GM12874 (cell line): ENCODE results near the gene LRRC14B.

Source experiments
- CTCF ChIP-seq: IDR thresholded peaks from 2 replicates; pipeline ENCODE4 v1.5.1; 2011; ENCODE audit warnings: low read depth, mild to moderate bottlenecking, control low read depth, low read length, moderate library complexity; ENCODE audit not compliant: insufficient read depth

LRRC14B gene

GRCh38 chr5:161803-162110 is 29.5 kb upstream of the LRRC14B start:
- no peak for TF ChIP-seq CTCF

DNA sequence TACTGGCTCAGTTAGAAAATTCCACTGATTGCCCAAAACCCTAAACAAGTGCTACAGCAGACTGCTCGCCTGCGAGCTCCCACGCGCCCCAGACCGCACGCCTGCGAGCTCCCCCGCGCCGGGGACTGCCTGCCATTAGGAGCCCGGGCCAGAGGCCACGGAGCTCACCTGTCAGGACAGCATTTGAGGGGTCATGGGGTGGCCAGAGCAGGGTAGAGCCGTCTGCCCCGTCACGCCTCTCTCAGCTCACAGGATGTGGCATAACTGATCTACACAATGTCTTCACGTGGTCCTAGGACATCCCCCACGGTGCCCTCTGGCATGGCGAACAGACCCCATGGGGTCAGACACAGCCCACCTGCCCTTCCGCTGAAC is 29.1 kb upstream of the LRRC14B start:
- TF ChIP-seq CTCF = no peak

DNA sequence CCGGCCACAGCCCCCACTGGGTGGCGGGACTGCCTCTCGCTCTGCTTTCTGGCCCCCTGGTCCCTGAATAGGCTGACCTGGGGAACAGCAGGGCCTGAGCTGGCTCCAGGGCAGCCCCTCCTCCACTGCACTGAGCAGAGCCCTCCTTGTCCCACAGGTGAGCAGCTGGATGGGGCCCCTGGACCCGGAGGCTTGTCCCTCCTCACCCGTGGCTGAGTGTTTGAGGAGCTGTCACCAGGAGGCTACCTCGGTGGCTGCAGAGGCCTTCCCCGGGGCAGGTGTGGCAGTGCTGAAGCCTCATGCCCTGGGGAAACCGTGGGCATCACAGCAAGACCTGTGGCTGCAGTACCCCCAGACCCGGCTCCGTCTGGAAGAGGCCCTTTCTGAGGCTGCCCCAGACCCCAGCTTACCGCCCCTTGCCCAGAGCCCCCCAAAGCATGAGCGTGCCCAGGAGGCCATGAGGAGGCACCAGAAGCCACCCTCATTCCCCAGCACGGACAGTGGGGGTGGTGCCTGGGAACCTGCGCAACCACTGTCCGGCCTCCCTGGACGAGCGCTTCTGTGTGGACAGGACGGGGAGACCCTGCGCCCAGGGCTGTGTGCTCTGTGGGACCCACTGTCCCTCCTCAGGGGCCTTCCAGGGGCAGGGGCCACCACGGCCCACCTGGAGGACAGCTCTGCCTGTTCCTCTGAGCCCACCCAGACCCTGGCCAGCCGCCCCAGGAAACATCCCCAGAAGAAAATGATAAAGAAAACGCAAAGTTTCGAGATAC is 28.5 kb upstream of the LRRC14B start:
- no peak for TF ChIP-seq CTCF

DNA sequence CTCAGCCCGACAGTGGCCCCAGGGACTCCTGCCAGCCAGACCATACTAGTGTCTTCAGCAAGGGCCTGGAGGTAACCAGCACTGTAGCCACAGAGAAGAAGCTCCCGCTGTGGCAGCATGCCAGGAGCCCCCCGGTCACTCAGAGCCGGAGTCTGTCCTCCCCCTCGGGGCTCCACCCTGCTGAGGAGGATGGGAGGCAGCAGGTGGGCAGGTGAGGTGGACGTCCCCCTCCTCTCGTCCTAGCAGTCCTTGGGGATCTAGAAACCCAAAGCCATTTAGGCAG is 28.0 kb upstream of the LRRC14B start:
- no peak for TF ChIP-seq CTCF

GRCh38 chr5:163841-164240 is 27.5 kb upstream of the LRRC14B start:
- TF ChIP-seq CTCF = no peak

GRCh38 chr5:164244-164643 is 27.1 kb upstream of the LRRC14B start:
- TF ChIP-seq CTCF = no peak

DNA sequence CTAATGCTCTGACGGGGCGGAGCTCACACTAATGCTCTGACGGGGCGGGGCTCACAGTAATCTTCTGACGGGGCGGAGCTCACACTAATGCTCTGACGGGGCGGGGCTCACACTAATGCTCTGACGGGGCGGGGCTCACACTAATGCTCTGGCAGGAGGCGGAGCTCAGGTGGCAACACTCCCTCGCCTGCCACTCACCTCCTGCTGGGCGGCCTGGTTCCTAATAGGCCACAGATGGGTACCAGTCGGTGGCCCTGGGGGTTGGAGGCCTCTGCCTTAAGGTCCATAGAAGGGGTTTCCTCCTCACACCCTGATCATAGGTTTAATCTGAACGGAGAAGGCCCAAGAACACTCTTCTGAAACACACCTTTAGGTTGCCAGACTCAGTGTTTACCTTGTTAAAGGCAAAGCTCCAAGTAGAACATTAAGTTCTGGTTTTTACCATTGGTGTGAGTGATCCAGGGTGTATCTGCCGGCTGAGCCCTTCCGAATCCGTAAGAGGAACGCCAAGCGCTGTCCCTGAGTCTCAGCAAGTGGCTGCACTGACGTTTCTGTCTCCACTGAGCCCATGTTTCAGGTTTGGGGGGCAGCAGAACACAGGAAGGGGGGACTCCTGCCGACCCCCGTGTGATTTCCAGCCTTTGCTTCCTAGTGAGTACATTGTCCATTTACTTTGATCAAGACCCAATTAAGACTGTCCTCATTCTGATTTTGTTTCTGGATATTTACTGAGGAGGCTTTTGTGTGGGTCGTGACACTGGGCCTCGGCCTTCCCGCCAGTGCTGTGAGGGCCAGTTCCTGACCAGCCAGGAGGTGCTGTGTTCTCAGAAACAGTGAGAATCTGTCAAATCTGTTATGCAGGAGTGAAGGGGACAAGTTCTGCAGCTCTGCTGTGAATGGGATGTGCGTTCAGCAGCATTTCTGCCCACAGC is 24.6 kb upstream of the LRRC14B start:
- no peak for TF ChIP-seq CTCF
